Measurements from ENCODE around the gene OSGIN1.

Gene OSGIN1

DNA sequence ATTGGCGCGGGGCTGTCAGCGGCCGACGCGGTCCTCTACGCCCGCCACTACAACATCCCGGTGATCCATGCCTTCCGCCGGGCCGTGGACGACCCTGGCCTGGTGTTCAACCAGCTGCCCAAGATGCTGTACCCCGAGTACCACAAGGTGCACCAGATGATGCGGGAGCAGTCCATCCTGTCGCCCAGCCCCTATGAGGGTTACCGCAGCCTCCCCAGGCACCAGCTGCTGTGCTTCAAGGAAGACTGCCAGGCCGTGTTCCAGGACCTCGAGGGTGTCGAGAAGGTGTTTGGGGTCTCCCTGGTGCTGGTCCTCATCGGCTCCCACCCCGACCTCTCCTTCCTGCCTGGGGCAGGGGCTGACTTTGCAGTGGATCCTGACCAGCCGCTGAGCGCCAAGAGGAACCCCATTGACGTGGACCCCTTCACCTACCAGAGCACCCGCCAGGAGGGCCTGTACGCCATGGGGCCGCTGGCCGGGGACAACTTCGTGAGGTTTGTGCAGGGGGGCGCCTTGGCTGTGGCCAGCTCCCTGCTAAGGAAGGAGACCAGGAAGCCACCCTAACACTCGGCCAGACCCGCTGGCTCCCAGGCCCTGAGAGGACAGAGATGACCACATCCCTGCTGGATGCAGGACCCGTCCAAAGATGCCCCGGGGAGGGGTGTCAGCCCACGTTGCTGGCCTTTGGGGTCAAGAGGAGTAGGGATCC, 12.6 kb downstream of the OSGIN1 start:
- no peak for DNase-seq (ENCODE audit: low read depth)
- TF ChIP-seq, protein P1, sequence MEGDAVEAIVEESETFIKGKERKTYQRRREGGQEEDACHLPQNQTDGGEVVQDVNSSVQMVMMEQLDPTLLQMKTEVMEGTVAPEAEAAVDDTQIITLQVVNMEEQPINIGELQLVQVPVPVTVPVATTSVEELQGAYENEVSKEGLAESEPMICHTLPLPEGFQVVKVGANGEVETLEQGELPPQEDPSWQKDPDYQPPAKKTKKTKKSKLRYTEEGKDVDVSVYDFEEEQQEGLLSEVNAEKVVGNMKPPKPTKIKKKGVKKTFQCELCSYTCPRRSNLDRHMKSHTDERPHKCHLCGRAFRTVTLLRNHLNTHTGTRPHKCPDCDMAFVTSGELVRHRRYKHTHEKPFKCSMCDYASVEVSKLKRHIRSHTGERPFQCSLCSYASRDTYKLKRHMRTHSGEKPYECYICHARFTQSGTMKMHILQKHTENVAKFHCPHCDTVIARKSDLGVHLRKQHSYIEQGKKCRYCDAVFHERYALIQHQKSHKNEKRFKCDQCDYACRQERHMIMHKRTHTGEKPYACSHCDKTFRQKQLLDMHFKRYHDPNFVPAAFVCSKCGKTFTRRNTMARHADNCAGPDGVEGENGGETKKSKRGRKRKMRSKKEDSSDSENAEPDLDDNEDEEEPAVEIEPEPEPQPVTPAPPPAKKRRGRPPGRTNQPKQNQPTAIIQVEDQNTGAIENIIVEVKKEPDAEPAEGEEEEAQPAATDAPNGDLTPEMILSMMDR (conservative IDR thresholded peaks at IDR 0.05; ENCODE audit: low read depth, low read length): no peak

DNA sequence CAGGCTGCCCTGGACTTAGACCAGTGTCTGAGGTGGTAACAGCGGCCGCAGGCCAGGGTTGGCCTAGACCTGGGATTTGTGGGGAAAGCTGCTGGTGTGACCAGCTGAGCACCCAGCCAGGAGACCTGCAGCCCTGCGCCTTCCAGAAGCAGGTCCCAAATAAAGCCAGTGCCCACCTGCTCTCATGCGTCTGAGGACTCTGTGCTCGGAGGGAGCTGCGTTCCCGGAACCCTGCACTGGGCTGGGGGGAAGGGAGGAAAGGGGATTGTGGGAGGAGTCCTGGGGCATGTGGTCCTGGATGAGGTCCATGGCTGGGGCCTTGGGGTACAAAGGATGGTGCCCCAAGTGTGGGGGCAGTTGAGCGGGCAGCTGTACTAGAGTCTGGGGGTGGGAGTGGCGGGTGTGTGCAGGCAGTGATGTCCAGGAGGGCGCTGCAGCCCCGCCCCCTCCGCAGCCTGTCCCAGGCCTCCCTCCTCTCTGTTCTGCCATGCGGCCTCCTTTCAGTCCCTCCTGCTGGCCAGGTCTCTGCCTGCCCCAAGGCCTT, 13.2 kb downstream of the OSGIN1 start:
- no peak for DNase-seq (ENCODE audit: low read depth)
- H3K4me3 ChIP-seq (ENCODE audit: low read depth, low read length): no peak overlapping the region
- TF ChIP-seq, protein P1 (conservative IDR thresholded peaks at IDR 0.05; ENCODE audit: low read depth, low read length): no peak

More for the DNA sequence above, 12.6 kb downstream of the OSGIN1 start:
- no peak overlapping the region for H3K4me3 ChIP-seq (ENCODE audit: low read depth, low read length)

DNA sequence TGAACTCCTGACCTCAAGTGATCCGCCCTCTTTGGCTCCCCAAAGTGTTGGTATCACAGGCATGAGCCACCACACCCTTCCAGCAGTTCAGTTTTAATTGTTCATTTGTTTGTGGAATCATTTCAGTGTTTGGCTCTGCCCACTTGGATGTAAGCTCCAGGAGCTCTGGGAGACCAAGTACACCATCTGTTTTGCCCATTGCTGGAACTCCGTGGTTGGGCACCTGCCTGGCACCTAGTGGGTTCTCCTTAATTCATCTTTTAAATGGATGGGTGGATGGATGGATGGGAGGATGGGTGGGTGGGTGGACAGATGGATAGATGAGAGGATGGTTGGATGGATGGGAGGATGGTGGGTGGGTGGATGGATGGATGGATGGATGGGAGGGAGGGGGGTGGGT, 14.1 kb downstream of the OSGIN1 start:
- DNase-seq (ENCODE audit: low read depth): no peak
- H3K4me3 ChIP-seq (ENCODE audit: low read depth, low read length): no peak overlapping the region
- TF ChIP-seq, protein P1 (conservative IDR thresholded peaks at IDR 0.05; ENCODE audit: low read depth, low read length): no peak

DNA sequence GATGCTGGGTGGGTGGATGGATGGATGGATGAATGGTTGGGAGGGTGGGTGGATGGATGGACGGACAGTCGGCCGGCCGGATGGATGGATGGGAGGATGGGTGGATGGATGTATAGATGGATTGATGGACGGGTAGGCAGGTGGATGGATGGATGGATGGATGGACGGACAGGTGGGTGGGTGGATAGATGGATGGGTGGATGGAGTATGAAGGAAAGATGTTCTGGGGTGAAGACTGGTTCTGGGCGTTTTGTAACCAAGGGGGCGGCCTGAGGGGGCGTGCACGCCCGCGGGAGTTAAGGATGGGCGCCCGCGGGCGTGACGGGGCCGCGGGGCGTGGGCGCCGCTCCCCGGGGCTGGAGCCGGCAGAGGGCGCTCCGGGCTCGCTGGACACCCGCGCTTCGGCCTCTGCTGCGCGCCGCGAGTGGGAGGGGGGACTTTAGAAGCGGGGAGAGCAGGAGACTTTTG, 14.8 kb downstream of the OSGIN1 start, which contains the start of gene NECAB2:
NECAB2 (plus strand) TSS at position 407 of the 468 bp plus-strand sequence. CDS start 405 bp downstream, outside the sequence.
- H3K4me3 ChIP-seq (ENCODE audit: low read depth, low read length): peak within 1 kb of the TSS; percentile 43
- DNase-seq (ENCODE audit: low read depth): peak; percentile 39
- TF ChIP-seq, protein P1 (conservative IDR thresholded peaks at IDR 0.05; ENCODE audit: low read depth, low read length): peak; percentile 50

DNA sequence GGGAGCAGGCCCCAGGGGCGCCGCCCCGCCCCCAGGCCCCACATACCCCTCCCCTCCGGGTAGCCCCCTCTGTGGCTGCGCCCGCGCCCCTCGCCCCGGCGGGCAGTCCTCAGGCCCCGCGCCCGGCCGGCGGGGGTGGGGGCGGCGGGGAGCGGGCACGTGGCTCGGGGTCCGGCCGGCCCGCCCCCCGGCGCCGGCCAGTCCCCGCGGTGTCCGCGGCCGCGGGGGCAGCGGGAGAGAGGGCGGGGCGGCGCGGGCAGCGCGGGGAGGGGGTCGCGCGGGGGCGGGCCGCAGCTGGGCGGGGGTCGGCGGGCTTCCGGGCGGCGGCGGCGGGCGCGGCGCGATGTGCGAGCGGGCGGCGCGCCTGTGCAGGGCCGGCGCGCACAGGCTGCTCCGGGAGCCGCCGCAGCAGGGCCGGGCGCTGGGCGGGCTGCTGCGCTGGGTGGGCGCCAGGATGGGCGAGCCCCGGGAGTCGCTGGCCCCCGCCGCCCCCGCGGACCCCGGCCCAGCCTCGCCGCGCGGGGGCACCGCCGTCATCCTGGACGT, 15.3 kb downstream of the OSGIN1 start:
- TF ChIP-seq, protein P1 (conservative IDR thresholded peaks at IDR 0.05; ENCODE audit: low read depth, low read length): no peak
- peak overlapping the region; percentile 43 for H3K4me3 ChIP-seq (ENCODE audit: low read depth, low read length)
- no peak for DNase-seq (ENCODE audit: low read depth)

DNA sequence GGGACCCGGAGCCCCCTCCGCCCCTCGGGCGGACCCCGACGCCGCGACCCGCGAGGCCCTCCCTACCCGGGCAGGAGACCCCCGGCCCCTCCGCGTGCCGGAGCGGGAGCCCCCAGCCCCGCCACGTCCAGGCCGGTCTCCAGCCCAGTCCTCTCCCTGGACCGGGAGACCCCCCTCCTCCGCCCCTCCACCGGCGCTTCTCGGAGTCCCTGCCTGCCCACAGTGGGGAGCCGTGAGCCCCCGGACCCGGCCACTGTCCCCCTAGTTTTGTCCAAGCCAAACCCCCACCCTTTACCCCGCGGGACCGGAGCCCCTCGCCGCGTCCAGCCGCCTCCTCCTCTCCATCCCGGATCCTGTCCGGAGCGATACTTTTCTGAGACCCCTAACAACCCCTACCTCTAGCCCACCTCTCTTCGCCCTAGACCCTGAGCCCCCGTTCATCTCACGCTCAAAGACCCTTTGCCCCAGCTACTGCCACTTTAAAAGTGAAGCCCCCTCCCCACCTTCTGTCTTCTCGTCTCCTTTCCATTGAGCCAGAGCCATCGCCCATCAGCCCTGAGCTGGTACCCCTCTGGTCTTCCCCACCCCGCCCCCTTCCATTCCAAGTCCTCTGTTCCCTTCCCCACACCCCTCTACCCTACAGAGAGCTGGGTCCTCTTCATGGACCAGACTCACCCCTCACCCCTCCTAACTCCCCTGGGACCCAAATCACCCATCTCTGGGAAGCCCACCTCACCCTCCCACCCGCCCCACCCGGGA, 16.0 kb downstream of the OSGIN1 start:
- no peak for DNase-seq (ENCODE audit: low read depth)
- H3K4me3 ChIP-seq (ENCODE audit: low read depth, low read length): no peak overlapping the region

More for the DNA sequence above, 16.0 kb downstream of the OSGIN1 start:
- TF ChIP-seq, protein P1 (conservative IDR thresholded peaks at IDR 0.05; ENCODE audit: low read depth, low read length): no peak

All from choroid plexus epithelial cell (primary cell).